Sigmoid colon (tissue), 7 donors: ENCODE results near the gene LCN1. TPM values are rescaled to one million over a fixed set of nuclear protein-coding genes. Genes with fewer than 3 reads are reported as not detected.

ENCODE experiments used
- DNase-seq: peaks from one replicate; pipeline ENCODE4 v3.0.0-alpha.2; 2019
- H3K27ac ChIP-seq, 4 donors: fragments of 200-600 bp; sonication (generic); one replicate each; pipeline ENCODE4 v1.5.1; 2016 to 2019; ENCODE audit warnings: mild to moderate bottlenecking in 1 of 4
- H3K27me3 ChIP-seq, 3 donors: fragments of 200-600 bp; sonication (generic); one replicate each; pipeline ENCODE4 v1.5.1; 2019; ENCODE audit warnings: mild to moderate bottlenecking in 1 of 3
- H3K36me3 ChIP-seq, 4 donors: fragments of 200-600 bp; sonication (generic); one replicate each; pipeline ENCODE4 v1.5.1; 2016 to 2019
- H3K4me1 ChIP-seq, 4 donors: fragments of 200-600 bp; sonication (generic); one replicate each; pipeline ENCODE4 v1.5.1; 2017 to 2019
- H3K4me3 ChIP-seq, 4 donors: fragments of 200-600 bp; sonication (generic); one replicate each; pipeline ENCODE4 v1.5.1; 2017 to 2019; ENCODE audit warnings: mild to moderate bottlenecking in 2 of 4, moderate library complexity in 1 of 4
- H3K9me3 ChIP-seq, 4 donors: fragments of 200-600 bp in 3 of 4; sonication (generic) in 3 of 4; one replicate each; pipeline versions ENCODE4 v1.5.1 to v1.6.1; 2013 to 2019
- EP300 ChIP-seq, 4 donors: sonication (generic); formaldehyde crosslinking; IDR thresholded peaks; one replicate each; pipeline ENCODE4 v1.6.1; 2017; ENCODE audit warnings: antibody characterized with exemption in 4 of 4
- POLR2A ChIP-seq, 2 donors: fragments of 450-650 bp; IDR thresholded peaks; one replicate each; pipeline ENCODE4 v1.6.1; 2016; ENCODE audit warnings: antibody characterized with exemption in 2 of 2, mild to moderate bottlenecking in 2 of 2, moderate library complexity in 2 of 2
- POLR2AphosphoS5 ChIP-seq, 4 donors: sonication (generic); formaldehyde crosslinking; IDR thresholded peaks; one replicate each; pipeline ENCODE4 v1.6.1; 2017; ENCODE audit warnings: antibody characterized with exemption in 4 of 4
- WGBS, 2 donors: extraction: QIAGEN DNeasy Blood & Tissue Kit; methylation state at CpG; one replicate each; pipeline ENCODE4 v1.1.7; 2013; 5-methylcytosine and 5-hydroxymethylcytosine counted together
- intact Hi-C: fragments of 100-400 bp; cut with DNase I; formaldehyde crosslinking; loops from one replicate; pipeline ENCODE4 v1.15.1; 2023
- polyA plus RNA-seq, 3 donors: library from polyadenylated mRNA; stranded (reverse); fragments of 200-250 nt; gene quantifications; one replicate each; pipeline ENCODE4 v1.2.3, GENCODE V29; 2013
- total RNA-seq, 4 donors: library from RNA; depleted of rRNA; stranded (reverse); fragments of >200 nt; gene quantifications; one replicate each; pipeline ENCODE4 v1.1.0, GENCODE V29; 2016
- TF ChIP-seq, protein P1 (sequence below), 4 experiments: fragments of 450-650 bp in 3 of 4; fragments of 200-600 bp in 1 of 4; IDR thresholded peaks; one replicate each; pipeline ENCODE4 v1.5.1; 2016 to 2019; ENCODE audit warnings: antibody characterized with exemption in 4 of 4, mild to moderate bottlenecking in 3 of 4, moderate library complexity in 2 of 4
- donor health status: healthy with polysubstance abuse.
- donor health status: Bipolar disorder and iron deficiency.
- donor health status: healthy.

Gene LCN1
- total and polyA plus RNA-seq, 7 donors: 0.10 TPM; not detected in 6

DNA sequence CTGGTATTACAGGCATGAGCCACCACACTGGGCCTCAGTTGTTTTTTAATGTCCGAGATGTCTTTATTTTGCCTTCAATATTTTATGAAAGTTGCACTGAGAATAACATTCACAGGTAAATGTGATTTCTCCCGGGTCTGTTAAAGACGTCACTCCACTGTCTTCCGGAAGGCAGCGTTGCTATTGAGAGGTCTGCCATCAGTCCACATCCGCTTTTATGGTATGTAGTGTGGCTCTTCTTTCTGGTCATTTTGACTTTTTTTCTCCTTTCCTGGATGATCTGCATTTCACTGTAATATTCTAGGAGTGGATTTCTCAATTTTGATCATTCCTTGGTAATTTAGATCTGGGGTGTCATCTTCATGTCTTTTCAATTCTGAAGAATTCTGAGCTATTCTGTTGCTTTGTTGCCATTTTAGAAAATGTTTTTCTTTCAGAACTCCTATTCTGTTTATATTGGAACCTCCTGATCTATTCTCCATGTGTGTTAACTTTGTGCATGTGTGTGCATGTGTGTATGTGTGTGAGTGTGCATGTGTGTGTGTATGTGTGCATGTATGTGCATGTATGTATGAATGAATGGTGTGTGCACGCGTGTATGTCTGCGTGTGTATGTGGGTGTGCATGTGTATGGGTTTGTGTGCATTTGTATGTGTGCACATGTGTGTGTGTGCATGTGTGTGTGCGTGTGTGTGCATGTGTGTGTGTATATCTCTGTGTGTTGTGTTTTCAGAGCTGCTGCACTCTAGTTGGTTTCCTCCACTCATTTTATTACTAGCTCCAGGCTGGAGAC is 1.9 kb upstream of the LCN1 start:
- TF ChIP-seq POLR2A (IDR thresholded peaks at IDR 0.05) (no peak), EP300 (IDR thresholded peaks at IDR 0.05) (no peak), POLR2AphosphoS5 (IDR thresholded peaks at IDR 0.05) (no peak)
- TF ChIP-seq, protein P1, sequence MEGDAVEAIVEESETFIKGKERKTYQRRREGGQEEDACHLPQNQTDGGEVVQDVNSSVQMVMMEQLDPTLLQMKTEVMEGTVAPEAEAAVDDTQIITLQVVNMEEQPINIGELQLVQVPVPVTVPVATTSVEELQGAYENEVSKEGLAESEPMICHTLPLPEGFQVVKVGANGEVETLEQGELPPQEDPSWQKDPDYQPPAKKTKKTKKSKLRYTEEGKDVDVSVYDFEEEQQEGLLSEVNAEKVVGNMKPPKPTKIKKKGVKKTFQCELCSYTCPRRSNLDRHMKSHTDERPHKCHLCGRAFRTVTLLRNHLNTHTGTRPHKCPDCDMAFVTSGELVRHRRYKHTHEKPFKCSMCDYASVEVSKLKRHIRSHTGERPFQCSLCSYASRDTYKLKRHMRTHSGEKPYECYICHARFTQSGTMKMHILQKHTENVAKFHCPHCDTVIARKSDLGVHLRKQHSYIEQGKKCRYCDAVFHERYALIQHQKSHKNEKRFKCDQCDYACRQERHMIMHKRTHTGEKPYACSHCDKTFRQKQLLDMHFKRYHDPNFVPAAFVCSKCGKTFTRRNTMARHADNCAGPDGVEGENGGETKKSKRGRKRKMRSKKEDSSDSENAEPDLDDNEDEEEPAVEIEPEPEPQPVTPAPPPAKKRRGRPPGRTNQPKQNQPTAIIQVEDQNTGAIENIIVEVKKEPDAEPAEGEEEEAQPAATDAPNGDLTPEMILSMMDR (IDR thresholded peaks at IDR 0.05): no peak
- Histone ChIP-seq H3K27ac (no peak overlapping the region), H3K36me3 (no peaks in the 10 kb centered on the region), H3K27me3 (peaks cover 0 to 26% (median 14%) of the 10 kb centered on the region in 3 donors), H3K4me3 (no peak overlapping the region), H3K4me1 (no peaks in the 10 kb centered on the region), H3K9me3 (no peaks in the 10 kb centered on the region)
- intact Hi-C loops: no loop called here
- no peak for DNase-seq
- WGBS, 2 donors: 92 to 94% methylated on average over 10 of the region's 10 CpGs

DNA sequence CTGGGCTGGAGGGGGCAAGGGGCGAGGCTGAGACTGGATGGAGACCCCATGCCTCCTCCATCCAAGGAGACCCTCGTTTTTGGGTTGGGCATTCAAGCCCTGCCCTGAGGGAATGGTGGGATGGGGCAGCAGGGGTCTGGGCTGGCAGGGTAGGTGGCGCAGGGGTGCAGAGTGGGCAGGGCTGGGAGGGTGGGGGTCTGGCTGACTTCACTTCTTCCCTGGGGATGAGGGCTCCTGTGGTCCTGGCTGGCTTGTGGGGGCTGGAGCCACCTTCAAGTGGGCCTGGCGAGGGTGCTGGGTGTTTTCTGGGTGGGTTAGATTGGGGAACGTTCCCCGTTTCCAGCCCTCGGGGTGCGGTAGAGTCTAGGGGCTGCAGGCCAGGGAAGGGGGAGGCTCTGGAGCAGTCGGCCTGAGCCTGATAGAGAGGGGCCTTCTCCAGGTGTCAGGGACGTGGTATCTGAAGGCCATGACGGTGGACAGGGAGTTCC is 412 bp downstream of the LCN1 start:
- no peak overlapping the region for H3K27ac ChIP-seq
- no peaks in the 10 kb centered on the region for H3K9me3 ChIP-seq
- no peaks in the 10 kb centered on the region for H3K4me1 ChIP-seq
- peak; percentile 26 for DNase-seq
- H3K4me3 ChIP-seq: no peak overlapping the region
- TF ChIP-seq, protein P1 (IDR thresholded peaks at IDR 0.05): no peak
- TF ChIP-seq POLR2A (IDR thresholded peaks at IDR 0.05) (no peak), EP300 (IDR thresholded peaks at IDR 0.05) (no peak), POLR2AphosphoS5 (IDR thresholded peaks at IDR 0.05) (no peak)
- 78 to 87% methylated on average over 11 of the region's 11 CpGs for WGBS, 2 donors
- intact Hi-C loops: no loop called here
- peaks cover 5 to 42% (median 16%) of the 10 kb centered on the region in 3 donors for H3K27me3 ChIP-seq
- no peaks in the 10 kb centered on the region for H3K36me3 ChIP-seq

DNA sequence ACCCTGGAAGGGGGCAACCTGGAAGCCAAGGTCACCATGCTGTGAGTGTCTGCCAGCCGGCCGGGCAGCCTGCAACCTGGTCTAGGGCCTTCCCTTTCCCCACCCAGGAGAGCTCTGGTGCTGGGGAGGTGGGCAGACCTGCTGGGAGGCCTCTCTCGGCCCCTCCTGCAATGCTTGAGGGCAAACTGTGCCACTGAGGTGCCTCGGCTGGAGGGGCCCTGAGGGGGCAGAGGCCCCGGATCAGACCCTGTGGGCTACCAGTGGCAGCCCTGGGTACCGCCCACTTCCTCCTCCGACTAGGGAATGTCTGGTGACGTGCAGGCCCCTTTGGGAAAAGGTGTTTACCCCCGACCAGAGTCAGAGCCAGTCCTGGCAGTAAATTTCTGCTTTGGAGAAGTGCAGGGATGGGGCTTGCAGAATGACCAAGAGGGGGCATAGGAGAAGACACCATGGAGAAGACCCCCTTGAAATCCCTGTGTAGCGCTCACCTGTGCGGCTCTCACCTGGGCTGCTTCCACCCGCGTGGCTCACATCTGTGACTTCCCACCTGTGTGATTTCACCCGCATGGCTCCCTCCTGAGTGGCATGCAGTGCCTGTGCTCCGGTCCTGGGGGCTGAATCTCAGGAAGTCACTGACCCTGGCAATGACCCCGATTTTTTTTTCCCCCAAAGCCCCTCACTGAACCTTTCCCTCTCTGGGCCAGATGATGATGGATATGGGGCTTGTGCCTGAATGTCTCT is 1.1 kb downstream of the LCN1 start:
- Histone ChIP-seq H3K27ac (no peak overlapping the region), H3K27me3 (peaks cover 5 to 47% (median 22%) of the 10 kb centered on the region in 3 donors), H3K9me3 (no peaks in the 10 kb centered on the region), H3K36me3 (no peaks in the 10 kb centered on the region), H3K4me3 (no peak overlapping the region), H3K4me1 (no peaks in the 10 kb centered on the region)
- TF ChIP-seq POLR2A (IDR thresholded peaks at IDR 0.05): no peak
- no peak for TF ChIP-seq POLR2AphosphoS5 (IDR thresholded peaks at IDR 0.05)
- TF ChIP-seq, protein P1 (IDR thresholded peaks at IDR 0.05): no peak
- TF ChIP-seq EP300 (IDR thresholded peaks at IDR 0.05): no peak
- intact Hi-C loops: no loop called here
- DNase-seq: peak; percentile 20
- 59 to 73% methylated on average over 16 of the region's 16 CpGs for WGBS, 2 donors

DNA sequence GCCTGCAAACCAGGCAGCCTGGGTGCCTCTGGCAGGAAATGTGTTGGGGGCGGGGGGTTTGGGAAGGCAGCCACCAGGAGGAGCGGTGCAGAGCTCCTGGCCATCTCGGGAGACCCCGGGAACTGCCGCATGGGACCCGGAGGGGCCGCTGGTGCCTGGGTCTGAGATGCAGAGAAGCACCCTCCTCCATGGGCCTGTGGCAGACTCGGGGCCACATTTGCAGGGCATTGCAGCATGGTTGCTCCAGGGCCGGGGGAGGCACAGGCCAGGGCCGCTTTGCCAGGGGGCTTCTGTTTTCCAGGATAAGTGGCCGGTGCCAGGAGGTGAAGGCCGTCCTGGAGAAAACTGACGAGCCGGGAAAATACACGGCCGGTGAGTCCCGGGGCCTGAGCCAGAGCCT is 1.7 kb downstream of the LCN1 start:
- H3K27ac ChIP-seq: no peak overlapping the region
- no peaks in the 10 kb centered on the region for H3K4me1 ChIP-seq
- intact Hi-C loops: no loop called here
- H3K4me3 ChIP-seq: no peak overlapping the region
- WGBS, 2 donors: 75 to 76% methylated on average over 17 of the region's 17 CpGs
- H3K36me3 ChIP-seq: no peaks in the 10 kb centered on the region
- peak; percentile 56 for DNase-seq
- H3K27me3 ChIP-seq: peaks cover 5 to 51% (median 23%) of the 10 kb centered on the region in 3 donors
- TF ChIP-seq, protein P1 (IDR thresholded peaks at IDR 0.05): no peak
- no peak for TF ChIP-seq POLR2A (IDR thresholded peaks at IDR 0.05)
- TF ChIP-seq EP300 (IDR thresholded peaks at IDR 0.05): no peak
- no peak for TF ChIP-seq POLR2AphosphoS5 (IDR thresholded peaks at IDR 0.05)
- no peaks in the 10 kb centered on the region for H3K9me3 ChIP-seq
